B cell (primary cell): ENCODE results near the gene ZNF214. TPM values are rescaled to one million over a fixed set of nuclear protein-coding genes. Genes with fewer than 3 reads are reported as not detected.

Source experiments
- ATAC-seq: fragments of 200-7000 bp; cut with Tn5 transposase; one replicate; pipeline ENCODE4 v1.10.0; 2021; ENCODE audit warnings: low read depth, mild to moderate bottlenecking, moderate number of reproducible peaks, moderate library complexity
- CTCF ChIA-PET: fragments of 350-600 bp; sonication (Branson Sonifier 250); formaldehyde crosslinking; loops from one replicate; lab custom pipeline; 2021; ENCODE audit warnings: antibody characterized with exemption, inconsistent platforms; lab: Charles Lee
- POLR2A ChIA-PET: fragments of 350-600 bp; sonication (Branson Sonifier 250); formaldehyde crosslinking; loops from one replicate; lab custom pipeline; 2021; ENCODE audit warnings: antibody characterized with exemption; lab: Charles Lee
- DNase-seq: peaks from one replicate; pipeline ENCODE4 v3.0.0; 2013
- H2AFZ ChIP-seq: 2 replicates; pipeline ENCODE4 v1.6.1; 2012; ENCODE audit warnings: mild to moderate bottlenecking, low read depth, low read length; ENCODE audit not compliant: insufficient read depth, poor library complexity, severe bottlenecking
- H3K27ac ChIP-seq, 2 donors: 1 replicate in 1 of 2; 2 replicates in 1 of 2; pipeline ENCODE4 v1.5.1; 2012 to 2013; ENCODE audit warnings: low read length in 2 of 2, mild to moderate bottlenecking in 2 of 2, moderate library complexity in 1 of 2
- H3K27me3 ChIP-seq, 4 experiments: fragments of 200-600 bp in 1 of 4; sonication (generic) in 1 of 4; replicated peaks in 1 of 4; 1 replicate in 2 of 4; 2 replicates in 2 of 4; pipeline versions ENCODE4 v1.6.1 to v1.7.0; 2013 to 2016; ENCODE audit warnings: low read length in 3 of 4, mild to moderate bottlenecking in 2 of 4, mixed read lengths in 1 of 4, moderate library complexity in 1 of 4; ENCODE audit not compliant: insufficient read depth in 4 of 4, control insufficient read depth in 3 of 4; ENCODE audit errors: control extremely low read depth in 1 of 4
- H3K36me3 ChIP-seq, 2 experiments: replicated peaks in 1 of 2; 1 replicate in 1 of 2; 2 replicates in 1 of 2; pipeline versions ENCODE4 v1.6.1 to v1.7.1; 2013; ENCODE audit warnings: low read length in 1 of 2; ENCODE audit not compliant: insufficient read depth in 2 of 2, control insufficient read depth in 1 of 2; ENCODE audit errors: control extremely low read depth in 1 of 2, extremely low read depth in 1 of 2
- H3K4me1 ChIP-seq, 2 donors: fragments of 200-600 bp in 1 of 2; sonication (generic) in 1 of 2; 1 replicate in 1 of 2; 2 replicates in 1 of 2; pipeline versions ENCODE4 v1.5.1 to v1.6.1; 2013 to 2017; ENCODE audit warnings: low read length in 2 of 2; ENCODE audit not compliant: control insufficient read depth in 2 of 2, insufficient read depth in 2 of 2
- H3K4me2 ChIP-seq: replicated peaks from 2 replicates; pipeline ENCODE3; 2012; ENCODE audit warnings: mild to moderate bottlenecking, low read depth, low read length; ENCODE audit not compliant: poor library complexity, severe bottlenecking
- H3K4me3 ChIP-seq, 5 experiments: fragments of 200-600 bp in 1 of 5; sonication (generic) in 1 of 5; 1 replicate in 3 of 5; 2 replicates in 2 of 5; pipeline versions ENCODE4 v1.5.1 to v1.7.0; 2011 to 2016; ENCODE audit warnings: low read length in 4 of 5, mild to moderate bottlenecking in 4 of 5, low read depth in 2 of 5, control low read depth in 1 of 5, moderate library complexity in 1 of 5; ENCODE audit not compliant: insufficient read depth in 1 of 5; ENCODE audit errors: control extremely low read depth in 1 of 5, extremely low read depth in 1 of 5
- H3K79me2 ChIP-seq: fragments of 200-600 bp; sonication (generic); one replicate; pipeline ENCODE4 v1.6.0; 2016; ENCODE audit warnings: low read length; ENCODE audit not compliant: control insufficient read depth, insufficient read depth
- H3K9ac ChIP-seq: fragments of 200-600 bp; sonication (generic); 2 replicates; pipeline ENCODE4 v1.6.1; 2017; ENCODE audit warnings: mild to moderate bottlenecking, low read length, moderate library complexity
- H3K9me3 ChIP-seq, 3 donors: one replicate each; pipeline versions ENCODE4 v1.6.1 to v1.7.1; 2013; ENCODE audit warnings: low read length in 2 of 3; ENCODE audit not compliant: control insufficient read depth in 2 of 3, insufficient read depth in 1 of 3; ENCODE audit errors: control extremely low read depth in 1 of 3
- H4K20me1 ChIP-seq: 2 replicates; pipeline ENCODE4 v1.6.0; 2012; ENCODE audit warnings: mild to moderate bottlenecking, low read length; ENCODE audit not compliant: insufficient read depth, control insufficient read depth, poor library complexity, severe bottlenecking
- H3K27ac Mint-ChIP-seq: one replicate; pipeline ENCODE4 v1.8.0; 2021; ENCODE audit warnings: mixed read lengths
- H3K27me3 Mint-ChIP-seq: one replicate; pipeline ENCODE4 v1.8.0; 2021; ENCODE audit warnings: mixed read lengths
- H3K4me1 Mint-ChIP-seq: one replicate; pipeline ENCODE4 v1.8.0; 2021; ENCODE audit warnings: mixed read lengths
- H3K4me3 Mint-ChIP-seq: one replicate; pipeline ENCODE4 v1.8.0; 2021; ENCODE audit warnings: mixed read lengths
- H3K9me3 Mint-ChIP-seq: one replicate; pipeline ENCODE4 v1.8.0; 2022; ENCODE audit warnings: mixed read lengths; ENCODE audit not compliant: insufficient read depth
- EZH2 ChIP-seq: IDR thresholded peaks from 2 replicates; pipeline ENCODE4 v1.6.1; 2012; ENCODE audit warnings: borderline replicate concordance, low read depth, mild to moderate bottlenecking, moderate library complexity, low read length; ENCODE audit not compliant: insufficient read depth, poor library complexity, severe bottlenecking
- WGBS: methylation state at CpG from one replicate; pipeline ENCODE4 v1.1.5; 2013; ENCODE audit warnings: missing lambda C conversion rate; ENCODE audit not compliant: insufficient coverage; 5-methylcytosine and 5-hydroxymethylcytosine counted together
- intact Hi-C: fragments of 100-400 bp; cut with micrococcal nuclease; formaldehyde crosslinking; loops from one replicate; pipeline ENCODE4 v1.10.0; 2022
- polyA plus RNA-seq: library from polyadenylated mRNA; depleted of rRNA; stranded (reverse); fragments of >200 nt; gene quantifications from 2 replicates; pipeline ENCODE4 v1.2.3, GENCODE V29; 2012
- total RNA-seq, 2 donors: library from RNA; stranded (reverse); fragments of 120-200 nt in 1 of 2; gene quantifications; 1 replicate in 1 of 2; 2 replicates in 1 of 2; pipeline versions ENCODE4 v1.2.3 to v1.2.4, GENCODE V29; 2013 to 2022
- TF ChIP-seq, protein P1 (sequence below): fragments of 200-600 bp; IDR thresholded peaks from one replicate; pipeline ENCODE4 v1.8.0; 2022; ENCODE audit warnings: antibody characterized with exemption, mild to moderate bottlenecking

ZNF214 gene
- total and polyA plus RNA-seq, 2 donors (not counting 1 experiment from before 2014, with no cell fraction given) = not detected

DNA sequence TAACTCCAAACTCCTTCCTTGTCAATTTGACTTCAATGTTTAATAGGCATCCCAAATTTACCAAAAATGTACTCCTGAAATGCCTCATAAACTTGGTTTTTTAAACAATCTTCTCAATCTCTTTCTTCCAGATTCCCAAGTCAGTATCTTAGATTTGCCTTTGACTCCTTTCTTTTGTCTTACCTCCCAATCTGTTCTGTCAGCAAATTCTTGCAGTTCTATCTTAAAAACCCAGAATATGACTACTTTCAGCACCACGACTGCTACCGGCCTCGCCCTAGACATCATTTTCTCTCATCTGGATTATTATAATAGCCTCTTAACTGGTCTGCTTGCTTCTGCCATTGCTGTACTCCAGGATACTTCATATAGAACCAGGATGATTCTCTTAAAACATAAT is 8.0 kb upstream of the ZNF214 start:
- Mint-ChIP-seq H3K4me3 (no peak overlapping the region), H3K4me1 (no peaks in the 10 kb centered on the region), H3K9me3 (no peaks in the 10 kb centered on the region), H3K27me3 (peaks cover 5% of the 10 kb centered on the region), H3K27ac (no peak overlapping the region)
- DNase-seq = no peak
- no peak overlapping the region for H3K4me2 ChIP-seq
- no peaks in the 10 kb centered on the region for H3K4me1 ChIP-seq
- peaks cover 0 to 1% (median 0%) of the 10 kb centered on the region in 3 donors for H3K9me3 ChIP-seq
- no peaks in the 10 kb centered on the region for H4K20me1 ChIP-seq
- no peak overlapping the region for H3K9ac ChIP-seq
- H3K4me3 ChIP-seq = no peak overlapping the region
- 92% methylated on average over 3 of the region's 3 CpGs for WGBS
- H3K27ac ChIP-seq = no peak overlapping the region
- no peaks in the 10 kb centered on the region for H3K79me2 ChIP-seq
- CTCF ChIA-PET = no interaction called here
- no peak for ATAC-seq
- H3K27me3 ChIP-seq = peaks cover 0 to 9% (median 0%) of the 10 kb centered on the region in 4 experiments
- no peak overlapping the region for H2AFZ ChIP-seq
- no peak for TF ChIP-seq EZH2
- TF ChIP-seq, protein P1, sequence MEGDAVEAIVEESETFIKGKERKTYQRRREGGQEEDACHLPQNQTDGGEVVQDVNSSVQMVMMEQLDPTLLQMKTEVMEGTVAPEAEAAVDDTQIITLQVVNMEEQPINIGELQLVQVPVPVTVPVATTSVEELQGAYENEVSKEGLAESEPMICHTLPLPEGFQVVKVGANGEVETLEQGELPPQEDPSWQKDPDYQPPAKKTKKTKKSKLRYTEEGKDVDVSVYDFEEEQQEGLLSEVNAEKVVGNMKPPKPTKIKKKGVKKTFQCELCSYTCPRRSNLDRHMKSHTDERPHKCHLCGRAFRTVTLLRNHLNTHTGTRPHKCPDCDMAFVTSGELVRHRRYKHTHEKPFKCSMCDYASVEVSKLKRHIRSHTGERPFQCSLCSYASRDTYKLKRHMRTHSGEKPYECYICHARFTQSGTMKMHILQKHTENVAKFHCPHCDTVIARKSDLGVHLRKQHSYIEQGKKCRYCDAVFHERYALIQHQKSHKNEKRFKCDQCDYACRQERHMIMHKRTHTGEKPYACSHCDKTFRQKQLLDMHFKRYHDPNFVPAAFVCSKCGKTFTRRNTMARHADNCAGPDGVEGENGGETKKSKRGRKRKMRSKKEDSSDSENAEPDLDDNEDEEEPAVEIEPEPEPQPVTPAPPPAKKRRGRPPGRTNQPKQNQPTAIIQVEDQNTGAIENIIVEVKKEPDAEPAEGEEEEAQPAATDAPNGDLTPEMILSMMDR = no peak
- H3K36me3 ChIP-seq = no peaks in the 10 kb centered on the region
- intact Hi-C loops = no loop called here
- POLR2A ChIA-PET = no interaction called here

GRCh38 chr11:7021318-7021717 is 1.2 kb upstream of the ZNF214 start:
- Mint-ChIP-seq H3K27ac (no peak overlapping the region), H3K4me1 (peaks cover 11% of the 10 kb centered on the region), H3K27me3 (peaks cover 33% of the 10 kb centered on the region), H3K9me3 (no peaks in the 10 kb centered on the region), H3K4me3 (no peak overlapping the region)
- DNase-seq = no peak
- WGBS = no CpG with 5 or more reads among the region's 5 CpGs
- Histone ChIP-seq H4K20me1 (no peaks in the 10 kb centered on the region), H3K9ac (no peak overlapping the region), H3K79me2 (no peaks in the 10 kb centered on the region), H3K36me3 (no peaks in the 10 kb centered on the region), H3K4me3 (no peak overlapping the region), H3K9me3 (peaks cover 0 to 5% (median 1%) of the 10 kb centered on the region in 3 donors), H3K27me3 (peaks cover 0 to 30% (median 19%) of the 10 kb centered on the region in 4 experiments), H3K4me1 (peaks cover 4 to 12% of the 10 kb centered on the region in 2 donors), H3K4me2 (no peak overlapping the region), H3K27ac (no peak overlapping the region), H2AFZ (no peak overlapping the region)
- intact Hi-C loops = no loop called here
- POLR2A ChIA-PET = no interaction called here
- no peak for ATAC-seq
- CTCF ChIA-PET = no interaction called here
- no peak for TF ChIP-seq EZH2
- TF ChIP-seq, protein P1 = no peak
